Measurements from ENCODE around the gene MAB21L2.
"Not testable (repeated sequence)": the region's sequence is repeated elsewhere in the genome, so short reads cannot be mapped to it uniquely, and the experiment has no call there.

MAB21L2 gene

GRCh38 chr4:150582146-150582872 is at the start of gene MAB21L2:
TSS of gene MAB21L2 (plus strand) at chr4:150582151. CDS start at chr4:150583030, 879 bp downstream.
- no peak for DNase-seq (ENCODE audit: low spot score)

GRCh38 chr4:150533673-150534072 is 48.3 kb upstream of the MAB21L2 start:
- no peak for TF ChIP-seq CTCF (IDR thresholded peaks at IDR 0.05; ENCODE audit: extremely low read depth, missing control alignments)
- no peak for DNase-seq (ENCODE audit: low spot score)

More at GRCh38 chr4:150582146-150582872, at the start of gene MAB21L2:
- TF ChIP-seq CTCF (IDR thresholded peaks at IDR 0.05; ENCODE audit: extremely low read depth, missing control alignments) = no peak

- TF ChIP-seq CTCF (IDR thresholded peaks at IDR 0.05; ENCODE audit: extremely low read depth, missing control alignments) = no peak
- DNase-seq (ENCODE audit: low spot score) = no peak
Observed at GRCh38 chr4:150534818-150535217, 47.1 kb upstream of the MAB21L2 start.

- not testable (repeated sequence) for DNase-seq (ENCODE audit: low spot score)
Observed at GRCh38 chr4:150537911-150538310, 44.0 kb upstream of the MAB21L2 start.

GRCh38 chr4:150540536-150540935 is 41.4 kb upstream of the MAB21L2 start:
- TF ChIP-seq CTCF (IDR thresholded peaks at IDR 0.05; ENCODE audit: extremely low read depth, missing control alignments) = no peak
- no peak for DNase-seq (ENCODE audit: low spot score)

GRCh38 chr4:150540959-150541360 is 41.0 kb upstream of the MAB21L2 start:
- no peak for DNase-seq (ENCODE audit: low spot score)
- TF ChIP-seq CTCF (IDR thresholded peaks at IDR 0.05; ENCODE audit: extremely low read depth, missing control alignments) = no peak

- DNase-seq (ENCODE audit: low spot score) = no peak
- no peak for TF ChIP-seq CTCF (IDR thresholded peaks at IDR 0.05; ENCODE audit: extremely low read depth, missing control alignments)
Observed at GRCh38 chr4:150541681-150542080, 40.3 kb upstream of the MAB21L2 start.

- no peak for DNase-seq (ENCODE audit: low spot score)
- TF ChIP-seq CTCF (IDR thresholded peaks at IDR 0.05; ENCODE audit: extremely low read depth, missing control alignments) = no peak
Observed at GRCh38 chr4:150543042-150543441, 38.9 kb upstream of the MAB21L2 start.

All from GM20000 (cell line).